Activated T-cell treated with anti-CD3 and anti-CD28 coated beads, Interleukin-2, amount 50 U/mL, for 1 hour (primary cell): Measurements from ENCODE around the gene CLSTN3.
A peak's percentile ranks its signal among the peaks of the same experiment; 100 is the strongest.

ENCODE experiments used
- DNase-seq: peaks from one replicate; pipeline ENCODE4 v3.0.0-alpha.2; 2020

Gene CLSTN3

GRCh38 chr12:7129872-7130691, at the start of gene CLSTN3:
CLSTN3 (plus strand) TSS chr12:7130371; CDS start chr12:7130649, 278 bp downstream.
- DNase-seq: peak; percentile 84

- no peak for DNase-seq
These were observed 49.1 kb upstream of the CLSTN3 start for GRCh38 chr12:7081037-7081436.

GRCh38 chr12:7083125-7083524, 47.0 kb upstream of the CLSTN3 start:
- DNase-seq: no peak

- no peak for DNase-seq
These were observed 40.8 kb upstream of the CLSTN3 start for GRCh38 chr12:7089196-7089871.

- no peak for DNase-seq
These were observed 39.8 kb upstream of the CLSTN3 start for GRCh38 chr12:7090222-7090998.

- DNase-seq: no peak
These were observed 39.0 kb upstream of the CLSTN3 start for GRCh38 chr12:7091171-7091570.

GRCh38 chr12:7091660-7092228, 38.4 kb upstream of the CLSTN3 start:
- no peak for DNase-seq

- peak; percentile 74 for DNase-seq
These were observed 37.8 kb upstream of the CLSTN3 start, which contains the start of gene C1R for GRCh38 chr12:7092229-7092985. C1R (minus strand) TSS chr12:7092445; CDS start chr12:7092388, 57 bp downstream.

- no peak for DNase-seq
These were observed 37.1 kb upstream of the CLSTN3 start for GRCh38 chr12:7092986-7093460.

GRCh38 chr12:7093486-7093885, 36.7 kb upstream of the CLSTN3 start:
- no peak for DNase-seq

- no peak for DNase-seq
These were observed 36.3 kb upstream of the CLSTN3 start for GRCh38 chr12:7093892-7094291.

- no peak for DNase-seq
These were observed 33.9 kb upstream of the CLSTN3 start for GRCh38 chr12:7096006-7096932.

GRCh38 chr12:7096979-7097378, 33.2 kb upstream of the CLSTN3 start:
- DNase-seq: no peak

- DNase-seq: peak; percentile 13
These were observed 30.7 kb upstream of the CLSTN3 start for GRCh38 chr12:7099290-7099996.

GRCh38 chr12:7100239-7100638, 29.9 kb upstream of the CLSTN3 start:
- no peak for DNase-seq

GRCh38 chr12:7101047-7101693, 29.0 kb upstream of the CLSTN3 start:
- DNase-seq: peak; percentile 1

GRCh38 chr12:7101694-7102131, 28.5 kb upstream of the CLSTN3 start:
- peak; percentile 6 for DNase-seq

- DNase-seq: no peak
These were observed 27.6 kb upstream of the CLSTN3 start for GRCh38 chr12:7102582-7102981.

- DNase-seq: peak; percentile 4
These were observed 26.2 kb upstream of the CLSTN3 start for GRCh38 chr12:7103837-7104584.
